Right ventricle myocardium inferior (tissue), 1 donor: ENCODE results near the gene GNGT2. TPM values are rescaled to one million over a fixed set of nuclear protein-coding genes. Genes with fewer than 3 reads are reported as not detected.
"Not testable (repeated sequence)": the region's sequence is repeated elsewhere in the genome, so short reads cannot be mapped to it uniquely, and the experiment has no call there.

Source experiments
- ATAC-seq: fragments of 200-7000 bp; cut with Tn5 transposase; one replicate; pipeline ENCODE4 v1.9.1; 2020; ENCODE audit warnings: mild to moderate bottlenecking, moderate library complexity
- DNase-seq: peaks from one replicate; pipeline ENCODE4 v3.0.0; 2021; ENCODE audit errors: missing footprints
- intact Hi-C: fragments of 100-400 bp; cut with DNase I; formaldehyde crosslinking; loops from one replicate; pipeline ENCODE4 v1.11.0; 2022
- total RNA-seq: library from RNA; stranded (reverse); fragmentation: NEBNext Ultra II Directional; extraction: Animal tissue kit (Norgen Biotek cat#: 25700); gene quantifications from one replicate; pipeline ENCODE4 v1.2.1, GENCODE V29; 2021
- donor health status: DM: no; HTN: yes; CAD: no; lungs with severe emphysema.

The GNGT2 gene
- total RNA-seq, 1 donor from 2014 or later, result 2.5 TPM

- intact Hi-C loops, result loop anchor here (5.0 kb wide), 1 partner anchor 101 kb away; no protein-coding TSS in a partner anchor
- DNase-seq, result no peak
- no peak for ATAC-seq
These were observed 18.9 kb downstream of the GNGT2 start for GRCh38 chr17:49191409-49191916.

- no peak for DNase-seq
- ATAC-seq, result no peak
- intact Hi-C loops, result loop anchor here (5.0 kb wide), 1 partner anchor 101 kb away; no protein-coding TSS in a partner anchor
These were observed 19.4 kb downstream of the GNGT2 start for GRCh38 chr17:49190932-49191331.

DNA sequence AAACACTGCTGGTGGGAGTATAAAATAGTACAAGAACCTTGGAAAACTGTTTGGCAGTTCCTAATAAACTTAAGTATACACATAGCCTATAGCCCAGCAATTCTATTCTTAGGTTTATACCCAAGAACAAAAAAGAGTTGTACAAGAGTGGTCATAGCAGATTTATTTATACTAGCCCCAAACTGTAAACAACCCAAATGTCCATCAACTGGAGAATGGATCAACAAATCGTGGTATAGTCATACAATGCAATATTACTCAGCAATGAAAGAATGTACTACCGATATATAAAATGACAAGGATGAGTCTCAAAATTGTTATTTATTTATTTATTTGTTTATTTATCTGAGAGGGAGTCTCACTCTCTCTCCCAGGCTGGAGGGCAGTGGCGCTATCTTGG is 23.1 kb downstream of the GNGT2 start:
- intact Hi-C loops, result no loop called here
- DNase-seq, result no peak
- no peak for ATAC-seq

DNA sequence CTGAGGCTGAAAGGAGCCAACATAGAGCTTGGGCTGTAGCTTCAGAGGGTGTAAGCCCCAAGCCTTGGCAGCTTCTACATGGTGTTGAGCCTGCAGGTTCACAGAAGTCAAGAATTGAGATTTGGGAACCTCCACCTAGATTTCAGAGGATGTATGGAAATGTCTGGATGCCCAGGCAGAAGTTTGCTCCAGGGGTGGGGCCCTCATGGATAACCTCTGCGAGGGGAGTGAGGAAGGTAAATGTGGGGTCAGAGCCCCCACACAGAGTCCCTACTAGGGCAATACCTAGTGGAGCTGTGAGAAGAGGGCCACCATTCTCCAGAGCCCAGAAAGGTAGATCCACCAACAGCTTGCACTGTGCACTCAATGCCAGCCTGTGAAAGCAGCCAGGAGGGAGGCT is 25.0 kb downstream of the GNGT2 start:
- DNase-seq, ATAC-seq, intact Hi-C loops: not testable (repeated sequence)

DNA sequence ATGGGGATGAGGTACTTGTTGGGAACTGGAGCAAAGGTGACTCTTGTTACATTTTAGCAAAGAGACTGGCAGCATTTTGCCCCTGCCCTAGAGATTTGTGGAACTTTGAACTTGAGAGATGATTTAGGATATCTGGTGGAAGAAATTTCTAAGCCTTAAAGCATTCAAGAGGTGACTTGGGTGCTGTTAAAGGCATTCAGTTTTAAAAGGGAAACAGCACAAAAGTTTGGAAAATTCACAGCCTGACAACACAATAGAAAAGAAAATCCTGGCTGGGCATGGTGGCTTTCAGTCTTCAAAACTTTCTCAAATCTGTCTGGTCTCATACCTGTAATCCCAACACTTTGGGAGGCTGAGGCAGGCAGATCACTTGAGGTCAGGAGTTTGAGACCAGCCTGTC is 25.9 kb downstream of the GNGT2 start:
- ATAC-seq, DNase-seq, intact Hi-C loops: not testable (repeated sequence)

GRCh38 chr17:49183801-49184200 is 26.6 kb downstream of the GNGT2 start:
- ATAC-seq (no peak), DNase-seq (no peak)
- intact Hi-C loops, result no loop called here

GRCh38 chr17:49183341-49183740 is 27.0 kb downstream of the GNGT2 start:
- intact Hi-C loops, result no loop called here
- ATAC-seq, result no peak
- no peak for DNase-seq

DNA sequence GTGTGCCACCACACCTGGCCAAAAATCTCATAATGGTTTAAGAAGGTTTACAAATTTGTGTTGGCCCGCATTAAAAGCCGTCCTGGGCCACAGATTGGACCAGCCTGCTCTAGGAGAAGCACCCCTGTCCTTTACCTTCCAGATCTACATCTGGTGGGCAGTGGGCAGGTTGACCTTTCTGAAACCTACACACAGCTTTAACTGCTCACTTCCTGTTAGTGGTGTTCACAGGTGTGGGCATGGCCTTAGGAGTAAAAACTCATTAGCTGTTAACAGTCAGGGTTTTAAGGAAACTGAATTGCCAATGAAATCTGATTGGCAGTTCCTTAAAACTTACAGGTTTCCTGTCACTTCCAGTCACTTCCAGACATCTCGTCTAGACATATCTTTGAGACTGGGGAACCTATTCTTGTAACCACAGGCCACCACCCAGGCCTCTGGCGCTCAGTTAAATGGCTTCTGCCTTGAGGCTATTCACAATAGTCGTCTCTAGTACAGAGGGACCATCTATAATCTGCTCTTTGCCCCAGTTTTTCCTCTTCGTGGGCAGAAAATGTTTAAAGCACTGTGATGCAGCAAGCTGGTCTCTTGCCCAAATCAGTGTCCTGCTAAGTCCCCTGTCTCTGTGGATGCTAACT is 29.3 kb downstream of the GNGT2 start:
- ATAC-seq (no peak), DNase-seq (no peak)
- intact Hi-C loops, result loop anchor here (1.0 kb wide), 1 partner anchor 46 kb away; no protein-coding TSS in a partner anchor

DNA sequence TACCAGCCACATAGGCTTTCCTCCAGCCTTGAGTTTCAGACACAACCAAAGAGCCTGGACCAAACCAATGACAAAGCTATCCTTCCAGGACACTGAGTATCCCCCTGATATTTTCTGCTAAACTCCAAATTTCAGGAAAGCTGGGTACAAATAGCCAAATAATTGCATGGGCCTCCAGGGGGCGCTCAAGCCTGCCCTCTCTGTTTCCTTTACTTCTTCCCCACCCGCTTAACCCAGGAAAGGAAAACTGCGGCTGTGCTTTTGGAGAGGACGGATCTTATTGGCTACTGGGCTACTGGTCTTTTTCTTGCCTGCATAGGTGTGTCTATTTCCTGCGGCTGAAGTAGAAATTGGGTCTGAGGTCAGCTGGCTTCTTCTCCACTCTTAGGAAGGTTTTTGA is 30.1 kb downstream of the GNGT2 start:
- peak; percentile 78 for DNase-seq
- no peak for ATAC-seq
- intact Hi-C loops, result no loop called here

- intact Hi-C loops, ATAC-seq, DNase-seq: not testable (repeated sequence)
These were observed 34.4 kb downstream of the GNGT2 start for GRCh38 chr17:49175978-49176377.

GRCh38 chr17:49170711-49171110 is 39.7 kb downstream of the GNGT2 start:
- intact Hi-C loops, result not testable (repeated sequence)

DNA sequence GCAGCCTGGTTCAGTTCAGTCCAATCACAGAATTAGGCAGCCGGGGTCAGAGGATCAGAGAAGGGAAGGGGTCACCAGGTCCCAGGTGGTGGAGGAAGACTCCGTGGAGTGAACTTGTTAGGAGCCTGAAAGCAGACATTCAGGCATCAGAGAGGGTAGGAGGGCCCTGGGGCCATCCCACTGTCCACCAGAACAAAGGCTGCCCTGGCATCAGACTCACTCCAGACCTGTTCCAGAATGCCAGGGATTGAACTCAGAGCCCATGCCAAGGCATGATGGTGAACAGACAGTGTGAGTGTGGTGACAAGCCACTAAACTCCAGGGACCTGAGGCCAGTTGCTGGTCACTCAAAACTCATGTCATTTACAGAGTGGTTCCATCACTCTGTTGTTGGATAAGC is 40.2 kb downstream of the GNGT2 start:
- no peak for DNase-seq
- intact Hi-C loops, result no loop called here
- no peak for ATAC-seq

More at GRCh38 chr17:49170711-49171110, 39.7 kb downstream of the GNGT2 start:
- ATAC-seq, DNase-seq: not testable (repeated sequence)

DNA sequence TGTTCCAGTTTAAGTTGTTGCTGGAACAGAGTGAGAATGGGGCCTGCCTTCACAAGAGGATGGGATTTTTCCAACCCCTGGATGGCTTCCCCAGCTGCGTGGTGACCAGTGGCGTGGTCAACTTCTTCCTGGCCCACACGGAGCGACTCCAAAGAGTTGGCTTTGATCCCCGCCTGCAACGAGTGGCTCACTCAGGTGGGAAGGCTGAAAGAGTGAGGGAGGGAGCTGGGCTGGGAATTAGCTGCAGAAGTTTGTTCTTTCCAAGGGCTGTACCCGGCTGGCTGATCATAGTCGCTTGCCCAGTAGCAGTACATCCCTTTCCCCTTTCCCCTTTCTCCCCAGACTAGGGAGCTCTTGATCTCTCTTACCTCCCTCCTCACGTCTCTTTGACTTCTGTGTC is 41.7 kb downstream of the GNGT2 start:
- no peak for DNase-seq
- no peak for ATAC-seq
- intact Hi-C loops, result no loop called here

DNA sequence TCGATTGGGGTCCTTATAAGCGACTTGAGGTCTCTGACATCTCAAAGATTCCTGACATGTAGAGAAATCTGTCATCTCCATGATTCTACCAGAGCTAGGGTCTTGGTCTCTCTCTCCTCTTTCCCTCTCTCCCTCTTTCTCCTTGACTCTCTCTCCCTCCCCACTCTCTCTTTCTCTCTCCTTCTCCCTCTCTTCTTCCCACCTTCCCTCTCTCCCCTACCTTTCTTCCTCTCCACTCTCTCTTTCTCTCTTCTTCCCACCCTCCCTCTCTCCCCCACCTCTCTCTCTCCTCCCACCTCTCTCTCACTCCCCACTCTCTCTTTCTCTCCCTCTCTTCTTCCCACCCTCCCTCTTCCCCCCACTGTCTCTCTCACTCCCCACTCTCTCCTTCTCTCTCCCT is 45.2 kb downstream of the GNGT2 start:
- no peak for ATAC-seq
- intact Hi-C loops, result no loop called here
- no peak for DNase-seq

DNA sequence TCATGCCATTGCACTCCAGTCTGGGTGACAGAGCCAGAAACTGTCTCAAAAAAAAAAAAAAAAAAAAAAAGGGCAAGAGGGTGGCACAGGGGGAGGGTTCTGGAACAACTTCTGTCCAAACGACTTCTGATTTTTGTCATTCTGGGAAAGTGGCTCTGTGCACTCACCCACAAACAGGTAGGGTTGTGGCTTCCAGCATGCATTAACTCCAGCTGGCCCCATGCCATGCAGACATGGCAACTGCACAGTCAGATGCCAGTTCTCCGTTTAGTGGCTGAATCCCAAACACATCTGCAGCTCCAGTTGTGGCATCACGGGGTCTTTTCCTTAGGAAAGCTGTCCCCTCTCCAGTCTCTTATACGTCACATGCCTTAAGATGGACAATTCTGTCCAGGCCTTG is 47.5 kb downstream of the GNGT2 start:
- intact Hi-C loops, result no loop called here
- DNase-seq (no peak), ATAC-seq (no peak)

GRCh38 chr17:49157784-49158183 is 52.6 kb downstream of the GNGT2 start:
- DNase-seq, result no peak
- intact Hi-C loops, result no loop called here
- ATAC-seq, result no peak

DNA sequence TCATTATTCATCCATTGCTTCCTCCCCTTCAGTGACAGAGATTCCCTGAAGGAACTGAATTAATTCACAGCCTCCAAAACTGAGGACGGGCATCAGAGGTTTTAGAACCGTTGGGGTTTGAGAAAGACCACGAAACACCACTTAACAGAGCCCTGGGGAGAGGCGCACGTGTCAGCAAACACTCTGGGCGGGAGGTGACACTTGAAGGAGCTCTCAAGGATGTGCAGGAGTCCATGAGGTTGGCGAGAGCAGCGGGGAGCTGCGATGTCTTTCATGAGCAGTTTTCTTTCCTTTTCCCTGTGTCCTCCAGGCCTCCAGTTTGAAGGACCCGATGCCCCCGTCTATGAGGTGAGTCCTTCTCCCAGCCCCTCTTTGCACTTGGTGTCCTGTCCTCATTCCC is 54.1 kb downstream of the GNGT2 start:
- ATAC-seq (no peak), DNase-seq (no peak)
- intact Hi-C loops, result no loop called here
